Retinal pigment epithelial cell (primary cell): Measurements from ENCODE around the gene CRIP1.

Experiments
- DNase-seq: peaks from one replicate; pipeline ENCODE4 v3.0.0-alpha.2; 2010; ENCODE audit warnings: low read depth
- H3K4me3 ChIP-seq: 2 replicates; pipeline ENCODE4 v1.5.1; 2011; ENCODE audit warnings: mild to moderate bottlenecking, low read length, control low read depth, moderate library complexity
- CTCF ChIP-seq: conservative IDR thresholded peaks from 2 replicates; pipeline ENCODE4 v1.5.1; 2011; ENCODE audit warnings: low read depth, low read length, control low read depth, inconsistent platforms

CRIP1 gene

GRCh38 chr14:105453847-105454246, 32.8 kb upstream of the CRIP1 start:
- no peak for TF ChIP-seq CTCF
- H3K4me3 ChIP-seq: no peak overlapping the region
- DNase-seq: no peak

- DNase-seq: no peak
- no peak for TF ChIP-seq CTCF
- H3K4me3 ChIP-seq: no peak overlapping the region
These were observed 31.5 kb upstream of the CRIP1 start for GRCh38 chr14:105455086-105455640.

- no peak for DNase-seq
- TF ChIP-seq CTCF: no peak
- no peak overlapping the region for H3K4me3 ChIP-seq
These were observed 30.7 kb upstream of the CRIP1 start for GRCh38 chr14:105455766-105456660.

- TF ChIP-seq CTCF: no peak
- no peak overlapping the region for H3K4me3 ChIP-seq
- no peak for DNase-seq
These were observed 29.7 kb upstream of the CRIP1 start for GRCh38 chr14:105456736-105457617.

- no peak for DNase-seq
- no peak for TF ChIP-seq CTCF
- H3K4me3 ChIP-seq: no peak overlapping the region
These were observed 28.7 kb upstream of the CRIP1 start for GRCh38 chr14:105458010-105458409.

- no peak overlapping the region for H3K4me3 ChIP-seq
- DNase-seq: no peak
- no peak for TF ChIP-seq CTCF
These were observed 28.1 kb upstream of the CRIP1 start for GRCh38 chr14:105458571-105458970.
